Fibroblast of skin of left biceps (primary cell): Measurements from ENCODE around the gene PRPF19.

Source experiments
- DNase-seq, 2 experiments: peaks; one replicate each; pipeline ENCODE4 v3.0.0-alpha.2; 2013; ENCODE audit warnings: low read depth in 2 of 2

The PRPF19 gene

DNA sequence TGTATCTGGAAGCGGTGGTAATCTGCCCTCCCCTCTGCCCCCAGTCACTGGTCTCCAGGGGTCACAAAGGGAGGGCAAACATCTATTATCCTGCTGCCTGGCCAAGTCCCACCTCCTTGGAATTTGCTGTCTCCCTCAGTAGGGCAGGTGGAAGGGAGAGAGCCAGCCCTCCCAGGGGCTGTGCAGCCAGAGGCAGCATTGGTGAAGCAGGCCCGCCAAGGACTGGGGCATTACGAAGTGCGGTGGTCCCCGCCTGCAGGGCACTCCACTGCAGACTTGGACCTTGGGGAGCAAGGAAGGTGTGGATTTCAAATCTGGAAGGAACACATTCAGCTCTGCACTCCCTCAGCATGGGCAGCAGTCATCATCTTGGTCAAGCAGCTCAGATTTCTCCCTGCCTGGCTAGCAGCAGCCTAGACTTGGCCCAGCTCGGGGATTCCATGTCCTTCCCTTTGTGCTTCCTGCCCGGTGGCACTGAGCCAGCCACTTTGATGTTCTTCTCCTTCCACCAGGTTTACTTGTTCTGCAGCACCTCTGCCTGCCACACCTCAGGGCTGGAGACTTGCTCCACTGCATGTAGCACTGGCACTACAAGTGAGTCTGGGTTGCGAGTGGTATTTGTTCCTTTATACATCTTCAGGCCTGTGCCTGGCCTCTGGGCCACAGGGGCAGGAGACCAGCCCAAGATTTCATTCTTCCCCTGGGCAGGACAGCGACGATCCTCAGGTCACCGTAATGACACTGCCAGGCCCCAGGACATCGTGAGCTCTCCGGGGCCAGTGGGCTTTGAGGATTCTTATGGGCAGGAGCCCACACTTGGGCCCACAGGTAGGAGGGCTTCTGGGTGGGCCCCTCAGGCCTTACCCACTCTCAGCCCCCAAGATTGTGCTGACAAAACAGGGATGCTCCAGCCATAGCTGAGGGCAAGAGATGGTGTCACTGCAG is 31.7 kb downstream of the PRPF19 start:
- no peak for DNase-seq

GRCh38 chr11:60873533-60873932 is 32.9 kb downstream of the PRPF19 start:
- no peak for DNase-seq

DNA sequence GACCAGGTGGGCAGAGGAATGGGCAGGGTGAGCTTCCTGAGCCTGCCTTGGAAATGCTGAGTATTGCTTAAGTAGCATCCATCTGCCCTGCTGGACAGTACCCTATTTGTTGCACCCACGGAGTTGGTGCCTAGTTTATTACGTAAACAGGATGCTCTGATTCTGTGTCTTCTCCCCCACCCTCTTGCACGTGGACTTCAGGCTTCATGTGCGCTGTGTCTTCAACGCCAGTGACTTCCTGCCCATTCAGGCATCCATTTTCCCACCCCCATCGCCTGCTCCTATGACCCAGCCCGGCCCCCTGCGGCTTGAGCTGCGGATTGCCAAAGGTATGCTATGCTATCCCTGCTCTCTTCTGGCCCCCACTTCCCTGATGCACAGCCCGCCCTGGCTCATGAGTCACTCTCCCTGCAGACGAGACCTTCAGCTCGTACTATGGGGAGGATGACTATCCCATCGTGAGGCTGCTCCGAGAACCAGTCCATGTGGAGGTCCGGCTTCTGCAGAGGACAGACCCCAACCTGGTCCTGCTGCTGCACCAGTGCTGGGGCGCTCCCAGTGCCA is 33.3 kb downstream of the PRPF19 start:
- DNase-seq = peak; percentile 31 to 40

DNA sequence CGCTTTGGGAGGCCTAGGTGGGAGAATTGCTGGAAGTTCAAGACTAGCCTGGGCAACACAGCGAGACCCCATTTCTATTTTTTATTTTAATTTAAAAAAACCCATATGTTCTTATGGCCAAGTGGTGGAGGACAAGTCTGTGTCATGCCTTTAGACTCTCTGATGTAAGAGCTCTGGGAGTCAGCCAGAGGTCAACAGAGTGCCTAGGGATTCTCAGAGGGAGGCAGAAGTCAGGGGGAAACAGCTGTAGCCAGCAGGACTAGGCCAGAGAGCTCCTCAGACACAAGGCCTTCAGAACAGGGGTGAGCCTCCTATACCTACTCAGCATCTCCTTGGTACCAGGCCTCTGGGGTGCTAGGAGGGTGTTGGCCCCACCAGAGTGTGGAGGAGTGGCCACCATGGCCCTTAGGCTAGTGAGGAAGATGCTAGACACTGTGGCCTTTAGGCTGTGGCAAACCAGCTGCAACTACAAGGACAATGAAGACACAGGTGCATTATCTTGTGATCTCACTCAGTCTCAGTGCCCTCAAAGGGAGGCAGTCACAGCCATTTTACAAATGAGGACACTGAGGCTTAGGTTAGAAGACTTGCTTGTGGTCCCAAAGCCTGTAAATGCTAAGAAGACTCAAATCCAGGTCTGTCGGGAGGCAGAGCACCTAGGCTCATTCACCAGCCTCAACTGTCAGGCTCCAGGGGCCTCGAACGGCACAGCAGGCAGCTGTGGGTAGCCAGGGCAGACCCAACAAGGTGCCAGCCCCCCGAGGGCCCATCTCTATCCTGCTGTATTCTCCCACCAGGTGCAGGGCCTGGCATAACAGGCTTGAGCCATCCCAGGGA is 34.0 kb downstream of the PRPF19 start:
- DNase-seq = peak; percentile 16 to 18

- DNase-seq = no peak
Observed at GRCh38 chr11:60871378-60872061, 34.9 kb downstream of the PRPF19 start.

DNA sequence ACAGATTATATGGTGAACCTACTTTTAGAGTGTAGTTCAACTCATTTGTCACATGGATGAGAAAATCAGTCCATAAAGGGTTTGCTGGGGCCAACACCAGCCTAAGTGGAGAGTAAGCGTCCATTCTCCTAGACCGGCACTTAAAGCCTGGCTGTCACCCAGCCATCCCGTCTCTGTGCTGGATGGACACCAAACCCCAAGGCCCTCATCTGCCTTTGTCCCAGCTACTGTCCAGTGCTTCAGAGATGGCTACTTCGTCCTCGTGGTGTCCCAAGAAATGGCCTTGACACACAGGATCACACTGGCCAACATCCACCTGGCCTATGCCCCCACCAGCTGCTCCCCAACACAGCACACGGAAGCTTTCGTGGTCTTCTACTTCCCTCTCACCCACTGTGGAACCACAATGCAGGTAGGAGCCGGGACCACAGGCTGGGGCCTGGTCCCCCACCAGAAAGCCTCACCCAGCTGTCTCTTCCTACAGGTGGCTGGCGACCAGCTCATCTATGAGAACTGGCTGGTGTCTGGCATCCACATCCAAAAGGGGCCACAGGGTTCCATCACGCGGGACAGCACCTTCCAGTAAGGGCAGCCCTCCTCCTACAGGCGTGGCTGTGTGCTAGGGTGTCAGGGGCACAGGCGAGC is 35.5 kb downstream of the PRPF19 start:
- no peak for DNase-seq

DNA sequence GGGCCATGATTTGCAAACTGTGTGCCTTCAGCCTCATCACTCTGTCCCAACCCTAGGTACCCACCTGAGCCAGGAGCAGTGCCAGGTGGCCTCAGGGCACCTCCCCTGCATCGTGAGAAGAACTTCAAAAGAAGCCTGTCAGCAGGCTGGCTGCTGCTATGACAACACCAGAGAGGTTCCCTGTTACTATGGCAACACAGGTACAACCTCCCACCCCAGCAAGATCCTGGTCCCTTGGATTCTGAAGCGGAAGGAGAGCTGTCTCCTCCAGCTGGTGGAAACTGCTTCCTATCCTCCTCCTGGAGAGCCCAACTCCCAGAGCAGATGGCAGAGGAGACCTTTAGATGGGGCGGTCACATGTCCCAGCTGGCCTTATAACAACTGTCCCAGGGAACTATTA is 36.1 kb downstream of the PRPF19 start:
- no peak for DNase-seq

GRCh38 chr11:60869451-60869825 is 36.9 kb downstream of the PRPF19 start:
- DNase-seq = no peak

- DNase-seq = no peak
Observed at GRCh38 chr11:60868682-60869450, 37.5 kb downstream of the PRPF19 start.

- no peak for DNase-seq
Observed at GRCh38 chr11:60867871-60868681, 38.3 kb downstream of the PRPF19 start.

- DNase-seq = no peak
Observed at GRCh38 chr11:60866911-60867870, 39.2 kb downstream of the PRPF19 start, which contains the start of gene ZP1. TSS of gene ZP1 (plus strand) at chr11:60867542. CDS start at chr11:60867562, 20 bp downstream.

GRCh38 chr11:60864856-60865513 is 41.4 kb downstream of the PRPF19 start:
- no peak for DNase-seq

DNA sequence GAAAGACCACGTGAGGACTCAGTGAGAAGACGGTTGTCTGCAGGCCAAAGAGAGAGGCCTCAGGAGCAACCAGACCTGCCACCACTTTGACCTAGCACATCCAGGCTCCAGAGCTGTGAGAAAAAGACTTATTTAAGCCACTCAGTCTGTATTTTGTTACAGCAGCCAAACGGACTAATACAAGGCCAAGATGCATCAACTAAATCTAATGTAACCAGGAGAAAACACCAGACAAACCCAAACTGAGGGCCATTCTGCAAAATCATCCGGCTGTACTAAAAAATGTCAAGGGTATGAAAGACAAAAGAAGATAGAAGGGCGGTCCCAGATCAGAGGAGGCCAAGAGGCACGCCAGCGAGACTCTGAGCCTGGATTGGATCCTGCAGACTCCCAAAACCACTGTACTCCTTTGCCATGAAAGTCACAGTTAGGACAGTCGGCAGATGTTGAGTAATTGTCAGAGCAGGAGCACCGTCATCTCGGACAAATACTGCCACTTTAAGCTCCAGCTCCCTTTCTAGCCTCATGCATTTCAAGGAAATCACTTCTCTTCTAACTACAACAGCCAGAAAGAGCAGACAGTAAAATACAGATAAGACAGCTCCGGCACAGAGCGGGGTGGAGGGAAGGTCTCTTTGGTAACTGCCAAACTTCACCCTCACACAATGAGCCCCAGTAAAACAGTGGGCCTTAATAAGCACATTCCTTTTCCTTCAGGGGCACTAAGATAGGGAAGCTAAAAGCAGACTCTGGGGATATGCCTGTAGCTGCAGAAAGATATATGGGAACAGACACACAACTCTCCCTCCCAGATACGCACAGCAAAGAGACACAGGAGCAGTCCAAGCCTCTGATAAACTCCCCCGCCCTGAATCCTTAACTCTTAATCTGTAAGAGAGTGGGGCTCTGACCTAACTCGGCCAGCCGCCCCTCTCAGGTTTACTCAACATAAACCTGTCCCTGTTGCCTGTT is 42.5 kb downstream of the PRPF19 start:
- no peak for DNase-seq

DNA sequence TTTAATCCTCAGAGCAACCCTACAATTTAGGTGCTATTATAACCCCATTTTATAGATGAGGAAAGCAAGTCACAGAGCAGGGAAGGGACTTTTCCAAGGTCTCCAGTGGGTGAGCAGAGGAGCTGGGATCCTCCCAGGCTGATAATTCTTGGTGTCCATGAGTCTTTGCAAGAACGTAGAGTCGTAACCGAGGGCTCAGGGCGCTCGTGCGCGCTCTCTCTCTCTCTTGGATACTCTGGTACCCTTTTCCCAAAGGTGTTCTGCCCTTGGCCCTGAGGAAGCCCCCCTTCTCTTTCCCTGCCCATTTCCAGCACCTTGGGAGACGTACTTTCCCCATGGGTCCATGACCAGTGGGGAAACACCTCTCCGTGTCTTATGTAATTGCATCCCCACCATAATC is 44.2 kb downstream of the PRPF19 start:
- DNase-seq = no peak

DNA sequence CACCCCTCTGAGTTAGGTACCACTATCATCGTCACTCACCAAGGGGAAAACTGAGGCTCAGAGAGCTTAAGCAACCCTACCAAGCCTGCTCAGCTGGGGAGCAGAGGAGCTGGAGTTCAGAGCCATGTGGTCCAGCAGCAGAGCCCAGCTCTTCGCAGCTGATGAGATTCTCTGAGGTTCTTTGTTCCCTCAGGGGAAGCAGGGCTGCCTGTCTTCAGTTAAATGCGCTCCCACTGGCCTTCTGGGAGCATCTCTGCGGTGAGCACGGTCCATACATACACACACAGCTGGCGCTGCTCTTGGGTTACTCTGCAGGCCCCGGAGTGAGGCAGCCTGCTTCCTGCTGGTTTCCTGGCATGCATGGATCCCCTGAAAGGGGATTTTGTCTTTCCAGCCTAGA is 45.4 kb downstream of the PRPF19 start:
- peak in 1 of 2 experiments; percentile 3 for DNase-seq

DNA sequence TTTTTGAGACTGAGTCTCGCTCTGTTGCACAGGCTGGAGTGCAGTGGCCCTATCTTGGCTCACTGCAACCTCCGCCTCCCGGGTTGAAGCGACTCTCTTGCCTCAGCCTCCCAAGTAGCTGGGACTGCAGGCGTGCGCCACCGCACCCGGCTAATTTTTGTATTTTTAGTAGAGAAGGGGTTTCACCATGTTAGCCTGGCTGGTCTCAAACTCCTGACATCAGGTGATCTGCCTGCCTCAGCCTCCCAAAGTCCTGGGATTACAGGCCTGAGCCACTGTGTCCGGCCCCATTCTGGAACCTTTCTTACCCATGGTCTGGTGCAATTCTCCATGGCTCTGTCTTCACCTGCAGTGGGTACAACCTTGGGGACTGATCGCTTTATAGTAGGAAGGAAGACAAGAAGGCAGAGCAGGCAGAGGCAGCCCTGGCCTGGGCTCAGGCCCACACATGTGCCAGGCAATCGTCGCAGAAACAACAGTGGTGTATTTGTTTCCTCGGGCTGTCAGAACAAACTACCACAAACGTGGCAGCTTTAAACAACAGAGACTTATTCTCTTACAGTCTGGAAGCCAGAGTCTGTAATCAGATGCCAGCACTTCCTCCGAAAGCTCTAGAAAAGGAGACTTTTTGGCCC is 46.7 kb downstream of the PRPF19 start:
- DNase-seq = no peak
